NOMO-1 (cell line): Measurements from ENCODE around the gene MOB2.

Experiments
- DNase-seq, 2 experiments: peaks; one replicate each; lab custom pipeline; 2025; ENCODE audit not compliant: unreplicated experiment in 2 of 2; lab: John Stamatoyannopoulos, UW

Gene MOB2

GRCh38 chr11:1487851-1488574 lies 1.4 kb upstream of the MOB2 start:
- no peak for DNase-seq

GRCh38 chr11:1487091-1487850 lies 692 bp upstream of the MOB2 start:
- DNase-seq = no peak

DNA sequence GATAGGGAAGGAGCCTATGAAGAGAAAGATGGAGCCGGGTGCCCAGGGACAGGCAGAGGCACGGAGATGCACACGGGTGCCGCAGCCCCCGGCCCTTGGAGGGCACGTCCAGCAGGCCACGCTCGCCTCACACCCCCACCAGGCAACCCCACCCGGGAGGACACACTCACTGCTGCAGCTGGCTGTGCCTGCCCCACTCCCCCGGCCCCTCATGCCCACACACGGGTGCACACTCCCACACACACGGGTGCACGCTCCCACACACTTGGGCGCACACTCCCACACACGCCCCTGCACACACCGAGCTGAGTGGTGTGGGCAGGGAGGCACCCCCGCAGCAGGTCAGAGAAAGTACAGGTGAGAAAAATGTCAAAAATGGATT lies 1.1 kb downstream of the MOB2 start:
- no peak for DNase-seq

- DNase-seq = no peak
Measured at GRCh38 chr11:1484695-1485503, 1.7 kb downstream of the MOB2 start.

- no peak for DNase-seq
Measured at GRCh38 chr11:1484061-1484671, 2.4 kb downstream of the MOB2 start.

GRCh38 chr11:1483445-1483961 lies 3.1 kb downstream of the MOB2 start:
- no peak for DNase-seq

DNA sequence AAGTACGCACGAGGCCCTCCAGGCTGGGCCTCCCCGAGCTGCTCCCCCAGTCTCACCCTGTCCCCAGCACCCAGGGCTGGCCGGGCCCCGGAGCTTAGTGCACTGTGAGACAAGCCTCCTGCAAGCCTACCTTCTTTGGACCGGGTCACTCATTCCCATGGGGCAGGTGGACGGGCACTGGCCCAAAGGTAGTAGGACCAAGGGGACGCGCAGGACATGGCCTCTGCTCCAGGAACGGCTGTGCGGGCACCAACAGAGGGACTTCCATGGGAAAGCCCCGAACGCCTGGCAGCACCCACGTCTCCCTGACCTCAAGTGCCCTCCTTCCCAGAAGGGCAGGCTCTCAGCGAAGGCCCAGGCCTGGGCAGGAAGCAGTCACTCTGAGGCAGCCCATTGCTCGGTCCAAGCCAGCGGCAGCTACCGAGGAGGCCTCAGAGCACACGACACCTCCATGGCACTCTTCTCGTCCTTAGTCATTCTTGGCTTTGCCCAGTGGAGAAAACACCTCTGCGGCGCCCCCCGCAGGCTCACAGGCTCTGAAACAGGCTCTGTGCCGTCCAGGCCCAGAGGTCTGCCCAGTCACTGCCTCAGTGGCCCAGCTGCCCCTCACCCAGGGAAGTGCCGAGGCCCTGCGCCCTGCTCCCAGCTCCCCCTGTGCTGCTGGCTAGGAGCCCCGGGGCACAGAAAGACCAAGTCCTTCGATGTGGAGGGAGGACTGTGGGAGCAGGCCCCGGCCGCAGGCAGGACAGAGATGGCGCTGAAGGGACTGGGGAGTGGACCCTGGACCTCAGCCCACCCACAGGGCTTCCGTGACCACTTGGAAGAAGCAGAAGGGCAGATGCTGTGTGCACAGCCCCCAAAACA lies 3.8 kb downstream of the MOB2 start:
- DNase-seq = no peak

GRCh38 chr11:1481861-1482441 lies 4.6 kb downstream of the MOB2 start:
- DNase-seq = no peak

GRCh38 chr11:1481483-1481825 lies 5.1 kb downstream of the MOB2 start:
- no peak for DNase-seq

DNA sequence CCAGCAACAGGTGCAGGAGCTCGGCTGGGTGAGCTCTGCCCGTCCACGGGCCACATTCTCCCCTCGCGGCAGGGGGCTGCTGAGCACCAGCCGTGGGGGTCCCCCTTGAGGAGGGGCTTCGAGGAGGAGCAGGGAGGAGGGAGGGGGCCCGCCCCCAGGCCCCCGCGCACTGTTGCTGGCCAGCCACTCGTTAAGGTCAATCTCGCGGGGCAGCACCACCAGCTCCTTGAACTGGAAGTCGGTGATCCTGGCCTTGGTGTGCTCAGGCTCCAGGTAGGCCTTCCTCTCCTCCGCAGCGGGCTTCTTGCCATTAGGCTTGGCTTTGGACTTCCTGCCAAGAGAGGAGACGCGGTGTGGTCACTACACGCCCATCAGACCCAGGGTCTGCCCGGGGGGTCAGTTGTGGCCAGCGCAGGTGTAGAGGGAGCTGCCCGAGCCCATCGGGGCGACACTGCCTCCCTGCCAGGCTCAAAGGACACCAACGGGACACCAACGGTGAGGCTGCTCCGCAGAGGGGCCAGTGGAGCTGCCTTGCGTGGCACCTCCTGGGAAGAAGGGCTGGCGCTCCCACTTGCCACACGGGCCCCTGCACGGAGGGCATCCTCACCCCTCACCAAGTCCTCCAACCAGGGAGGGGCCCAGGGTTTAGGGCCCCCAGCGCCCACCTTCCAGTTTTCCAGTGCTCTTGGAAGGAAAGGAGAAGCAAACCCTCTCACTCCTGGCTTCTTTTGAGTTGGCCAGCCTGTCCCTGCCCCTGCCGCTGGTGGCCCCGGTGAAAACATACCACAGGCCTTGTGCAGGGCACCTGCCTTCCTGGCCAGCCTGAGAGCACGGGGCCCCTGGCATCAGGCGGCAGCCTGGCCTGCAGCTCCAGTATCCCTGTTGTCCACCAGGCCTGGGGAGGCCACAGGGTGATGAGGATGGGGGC lies 5.8 kb downstream of the MOB2 start:
- no peak for DNase-seq

DNA sequence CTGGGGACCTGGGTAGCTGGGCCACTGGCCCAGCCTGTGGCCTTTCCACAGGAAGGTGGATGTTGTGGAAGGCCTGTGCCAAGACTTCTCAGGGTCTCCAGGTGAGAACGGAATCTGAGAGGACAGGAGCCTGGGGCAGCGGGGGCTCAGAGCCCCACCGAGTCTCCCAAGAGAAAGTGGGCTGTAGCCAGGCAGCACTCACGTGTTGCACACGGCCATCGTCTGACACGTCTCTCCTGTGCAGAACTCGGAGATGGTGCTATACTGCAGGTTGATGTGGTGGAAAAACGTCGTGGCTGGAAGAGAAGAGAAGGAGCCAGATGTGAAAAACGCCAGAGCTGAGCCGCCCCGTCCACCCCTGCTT lies 6.4 kb downstream of the MOB2 start:
- DNase-seq = no peak

- no peak for DNase-seq
Measured at GRCh38 chr11:1479678-1480118, 6.9 kb downstream of the MOB2 start.

GRCh38 chr11:1479006-1479677 lies 7.4 kb downstream of the MOB2 start:
- no peak for DNase-seq

- peak; percentile 29 to 51 for DNase-seq
Measured at GRCh38 chr11:1478544-1478943, 8.0 kb downstream of the MOB2 start.

GRCh38 chr11:1478011-1478410 lies 8.6 kb downstream of the MOB2 start:
- no peak for DNase-seq

DNA sequence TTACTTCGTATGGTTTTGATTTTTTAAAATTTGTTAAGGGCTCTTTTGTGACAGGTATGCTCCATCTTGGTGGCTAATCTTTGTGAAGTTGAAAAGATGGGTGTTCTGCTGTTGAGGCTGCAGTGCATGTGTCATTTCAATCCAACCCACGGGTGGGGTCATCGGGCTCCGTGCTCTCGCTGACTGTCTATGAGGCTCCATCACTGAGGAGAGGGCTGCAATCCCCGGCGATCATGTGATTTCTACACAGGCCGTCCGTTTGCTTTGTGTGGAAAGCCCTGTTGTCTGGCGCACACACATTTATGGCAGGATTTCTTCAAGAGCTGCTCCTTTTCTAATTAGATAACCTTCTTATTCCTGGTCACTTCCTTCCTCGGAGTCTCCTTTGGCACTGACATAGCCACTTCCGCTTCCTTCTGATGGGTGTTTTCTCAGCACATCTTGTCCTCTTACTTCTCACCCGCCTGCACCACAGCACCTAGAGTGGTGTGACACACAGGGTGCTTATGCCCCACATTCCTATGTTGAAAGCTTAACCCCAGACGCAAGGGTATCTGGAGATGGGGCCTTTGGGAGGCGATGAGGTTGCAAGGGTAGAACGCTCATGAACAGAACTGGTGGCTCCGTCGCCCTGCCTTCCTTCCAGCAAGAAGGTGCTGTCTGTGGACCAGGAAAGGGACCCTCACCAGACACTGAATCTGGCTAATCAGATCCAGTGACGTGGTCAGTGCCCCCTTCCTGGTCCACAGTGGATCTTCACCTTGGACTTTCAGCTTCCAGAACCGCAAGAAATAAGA lies 9.4 kb downstream of the MOB2 start:
- no peak for DNase-seq

DNA sequence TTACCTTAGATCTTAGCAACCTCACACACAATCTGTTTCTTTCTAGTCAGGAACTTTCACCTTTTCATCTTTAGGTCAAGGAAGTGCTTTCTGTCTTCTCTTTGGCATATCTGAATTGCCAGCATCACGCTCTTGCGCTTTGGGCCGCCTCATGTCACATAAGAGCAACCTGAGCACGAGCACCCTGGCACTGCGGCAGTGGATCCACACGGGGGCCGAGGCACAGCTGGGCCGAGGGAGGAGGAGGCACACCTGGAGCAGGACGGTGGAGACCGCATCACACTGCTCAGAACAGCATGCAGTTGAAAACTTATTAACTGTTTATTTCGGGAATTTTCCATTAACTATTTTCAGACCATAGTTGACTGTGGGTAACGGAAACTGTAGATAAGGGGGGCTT lies 10.7 kb downstream of the MOB2 start:
- no peak for DNase-seq
